Ecto neural progenitor cell (in vitro differentiated cells): ENCODE data around the gene RNASE1.
"Not testable (repeated sequence)": the region's sequence is repeated elsewhere in the genome, so short reads cannot be mapped to it uniquely, and the experiment has no call there.

Experiments
- DNase-seq: peaks from one replicate; pipeline ENCODE4 v3.0.0-alpha.2; 2018; ENCODE audit warnings: low spot score

RNASE1 gene

GRCh38 chr14:20772650-20773049, 30.0 kb downstream of the RNASE1 start:
- DNase-seq: no peak

DNA sequence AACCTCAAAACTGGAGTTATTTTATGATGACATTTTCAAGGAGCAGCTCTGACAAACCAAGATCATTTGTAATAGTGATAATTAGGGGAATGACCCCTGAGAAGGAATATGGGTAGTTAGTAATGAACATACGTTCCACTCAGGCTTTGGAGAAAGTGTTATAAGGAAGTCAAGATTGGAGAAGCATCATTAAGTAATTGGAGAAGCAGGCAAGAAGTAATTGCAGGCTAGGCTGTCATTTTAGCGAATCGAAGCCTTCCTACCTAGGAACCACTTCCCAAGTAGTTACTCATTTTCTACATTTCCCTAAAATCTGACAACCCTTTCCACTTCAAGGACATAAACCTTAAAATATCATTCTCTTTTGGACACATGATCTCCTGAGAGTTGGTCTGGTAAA, 33.2 kb downstream of the RNASE1 start:
- DNase-seq: no peak

- DNase-seq: no peak
Measured at GRCh38 chr14:20768593-20768892, 34.1 kb downstream of the RNASE1 start.

DNA sequence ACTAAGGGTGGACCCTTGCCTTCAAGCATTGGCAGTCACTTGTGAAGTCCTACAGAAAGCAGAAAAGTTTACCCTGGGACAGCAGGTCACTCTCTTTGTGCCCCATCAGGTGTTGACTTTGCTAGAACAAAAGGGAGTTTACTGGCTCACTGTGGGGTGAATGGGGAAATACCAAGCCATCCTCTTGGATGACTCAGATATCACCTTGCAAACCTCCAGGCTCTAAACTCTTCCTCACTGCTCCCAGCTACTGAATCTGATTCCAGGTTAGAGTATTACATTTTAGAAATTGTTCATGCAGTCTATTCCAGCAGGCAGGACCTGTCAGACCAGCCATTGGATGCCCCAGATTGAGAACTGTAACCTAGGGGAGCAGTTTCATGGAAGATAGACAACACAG, 41.7 kb downstream of the RNASE1 start:
- DNase-seq: no peak

DNA sequence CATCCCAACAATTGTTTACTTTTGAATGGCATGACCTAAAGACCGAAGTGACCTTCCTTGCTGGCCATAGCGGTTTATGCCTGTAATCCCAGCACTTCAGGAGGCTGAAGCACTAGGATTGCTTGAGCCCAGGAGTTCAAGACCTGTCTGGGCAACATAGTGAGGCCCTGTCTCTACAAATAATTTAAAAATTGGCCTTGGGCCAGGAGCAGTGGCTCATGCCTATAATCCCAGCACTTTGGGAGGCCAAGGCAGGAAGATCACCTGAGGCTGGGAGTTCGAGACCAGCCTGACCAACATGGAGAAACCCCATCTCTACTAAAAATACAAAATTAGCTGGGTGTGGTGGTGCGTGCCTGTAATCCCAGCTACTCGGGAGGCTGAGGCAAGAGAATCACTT, 43.2 kb downstream of the RNASE1 start:
- DNase-seq: not testable (repeated sequence)

- no peak for DNase-seq
Measured at GRCh38 chr14:20757965-20758364, 44.7 kb downstream of the RNASE1 start.

DNA sequence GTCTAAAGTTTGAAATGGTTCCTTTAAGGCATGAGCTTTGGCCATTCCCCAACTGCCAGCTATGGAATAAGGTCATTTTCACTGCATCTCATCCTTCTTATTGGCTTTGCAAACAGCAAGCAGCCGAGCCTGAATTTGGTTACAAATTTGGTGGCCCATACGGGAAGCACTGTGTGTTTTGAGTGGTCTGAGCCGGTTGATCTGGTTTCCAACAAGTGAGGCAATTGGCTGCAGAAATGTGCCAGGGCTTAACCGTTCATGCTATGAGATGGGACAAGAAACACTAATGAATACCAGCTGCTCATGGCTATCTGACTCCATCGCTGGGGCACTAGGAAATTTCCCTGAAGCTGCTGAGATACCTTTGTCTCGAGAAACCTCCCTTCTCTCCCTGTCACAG, 47.6 kb downstream of the RNASE1 start:
- DNase-seq: no peak

GRCh38 chr14:20754308-20754707, 48.3 kb downstream of the RNASE1 start:
- no peak for DNase-seq

GRCh38 chr14:20751963-20752562, 50.6 kb downstream of the RNASE1 start:
- no peak for DNase-seq
